WTC11 (cell line): ENCODE data around the gene KCNQ2. TPM values are rescaled to one million over a fixed set of nuclear protein-coding genes. Genes with fewer than 3 reads are reported as not detected.

Experiments used
- ATAC-seq: fragments of 200-7000 bp; cut with Tn5 transposase; 2 replicates; pipeline ENCODE4 v1.10.0; 2021; ENCODE audit warnings: mild to moderate bottlenecking, moderate library complexity
- CTCF ChIA-PET: fragments of 300-600 bp; sonication (Branson Sonifier 250); formaldehyde crosslinking; loops from one replicate; lab custom pipeline; 2021; ENCODE audit warnings: antibody characterized with exemption; lab: Charles Lee
- POLR2A ChIA-PET: fragments of 350-600 bp; sonication (Branson Sonifier 250); formaldehyde crosslinking; loops from one replicate; lab custom pipeline; 2021; ENCODE audit warnings: antibody characterized with exemption; lab: Charles Lee
- DNase-seq: peaks from one replicate; pipeline ENCODE4 v3.0.0; 2021; ENCODE audit warnings: low spot score
- H3K27ac Mint-ChIP-seq: 2 replicates; pipeline ENCODE4 v1.8.0; 2021; ENCODE audit warnings: mixed read lengths
- H3K27me3 Mint-ChIP-seq: 2 replicates; pipeline ENCODE4 v1.8.0; 2021; ENCODE audit warnings: low read depth, mild to moderate bottlenecking, moderate library complexity, mixed read lengths
- H3K36me3 Mint-ChIP-seq: 2 replicates; pipeline ENCODE4 v1.8.0; 2021; ENCODE audit warnings: mixed read lengths
- H3K4me1 Mint-ChIP-seq: 2 replicates; pipeline ENCODE4 v1.8.0; 2022; ENCODE audit warnings: mixed read lengths
- H3K4me3 Mint-ChIP-seq: 2 replicates; pipeline ENCODE4 v1.8.0; 2021; ENCODE audit warnings: mild to moderate bottlenecking, moderate library complexity, mixed read lengths
- H3K9me3 Mint-ChIP-seq: 2 replicates; pipeline ENCODE4 v1.8.0; 2021; ENCODE audit warnings: mixed read lengths
- IRF2 ChIP-seq: sonication (generic); formaldehyde crosslinking; IDR thresholded peaks from 2 replicates; pipeline ENCODE4 v1.8.0; 2022; ENCODE audit warnings: low read depth, missing genetic modification reagents, borderline replicate concordance
- NFYB ChIP-seq: sonication (generic); formaldehyde crosslinking; conservative IDR thresholded peaks from 2 replicates; pipeline ENCODE4 v1.8.0; 2022; ENCODE audit warnings: low read depth, missing genetic modification reagents
- PRRX2 ChIP-seq: fragments of 250-450 bp; sonication (Bioruptor Pico); IDR thresholded peaks from 2 replicates; pipeline ENCODE4 v1.8.0; 2021; ENCODE audit warnings: mild to moderate bottlenecking
- RORB ChIP-seq: fragments of 250-450 bp; sonication (Bioruptor Pico); IDR thresholded peaks from 2 replicates; pipeline ENCODE4 v1.9.0; 2021; ENCODE audit warnings: mild to moderate bottlenecking
- ZNF263 ChIP-seq: sonication (generic); formaldehyde crosslinking; IDR thresholded peaks from 2 replicates; pipeline ENCODE4 v1.8.1; 2022; ENCODE audit warnings: low read depth, mild to moderate bottlenecking, moderate library complexity, missing genetic modification reagents
- ZNF416 ChIP-seq: fragments of 250-450 bp; sonication (Bioruptor Pico); IDR thresholded peaks from 2 replicates; pipeline ENCODE4 v1.9.0; 2021; ENCODE audit warnings: mild to moderate bottlenecking, inconsistent platforms
- total RNA-seq: library from RNA; stranded (reverse); gene quantifications from 3 replicates; pipeline ENCODE4 v1.2.3, GENCODE V29; 2021
- TF ChIP-seq, protein P1 (sequence below): sonication (generic); formaldehyde crosslinking; IDR thresholded peaks from 2 replicates; pipeline ENCODE4 v1.8.1; 2023; ENCODE audit warnings: mild to moderate bottlenecking, missing genetic modification reagents
- TF ChIP-seq, protein P2 (sequence below): fragments of 200-600 bp; IDR thresholded peaks from 2 replicates; pipeline ENCODE4 v1.8.0; 2022; ENCODE audit warnings: antibody characterized with exemption
- TF ChIP-seq, protein P3 (sequence below): fragments of 250-450 bp; sonication (Bioruptor Pico); IDR thresholded peaks from 2 replicates; pipeline ENCODE4 v1.9.0; 2021; ENCODE audit warnings: mild to moderate bottlenecking
- TF ChIP-seq, protein P4 (sequence below): fragments of 250-450 bp; sonication (Bioruptor Pico); IDR thresholded peaks from 2 replicates; pipeline ENCODE4 v1.9.0; 2021; ENCODE audit warnings: mild to moderate bottlenecking
- TF ChIP-seq, protein P5 (sequence below): sonication (generic); formaldehyde crosslinking; IDR thresholded peaks from 2 replicates; pipeline ENCODE4 v1.8.0; 2022; ENCODE audit warnings: mild to moderate bottlenecking, missing genetic modification reagents
- TF ChIP-seq, protein P6 (sequence below): sonication (generic); formaldehyde crosslinking; IDR thresholded peaks from 2 replicates; pipeline ENCODE4 v1.8.1; 2023; ENCODE audit warnings: mild to moderate bottlenecking, moderate library complexity, missing genetic modification reagents
- TF ChIP-seq, protein P7 (sequence below): sonication (generic); formaldehyde crosslinking; IDR thresholded peaks from 2 replicates; pipeline ENCODE4 v1.8.1; 2022; ENCODE audit warnings: missing genetic modification reagents, borderline replicate concordance

Gene KCNQ2
- total RNA-seq, 1 experiment from 2014 or later: 99.8 TPM

DNA sequence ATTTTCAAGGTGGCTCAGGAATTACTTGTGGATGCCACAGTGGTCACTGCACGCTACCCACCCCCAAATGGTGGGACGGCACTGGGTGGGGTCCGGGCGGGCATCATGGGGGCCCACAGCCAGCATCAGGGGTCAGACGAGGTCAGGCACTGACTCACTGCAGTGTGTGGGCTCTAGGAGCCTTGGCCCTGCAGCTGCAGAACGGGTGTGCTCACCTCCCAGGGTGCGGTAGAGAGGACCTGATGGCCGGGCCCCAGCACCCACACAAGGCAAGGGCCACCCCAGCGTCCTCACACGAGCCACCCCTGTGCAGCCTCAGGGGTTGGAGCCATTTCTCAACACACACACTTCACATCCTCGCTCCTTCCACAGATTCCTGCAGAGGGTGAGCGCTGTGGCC, 34.3 kb downstream of the KCNQ2 start:
- CTCF ChIA-PET: interaction anchor here (2.1 kb wide), 1 partner anchor 59 kb away, joined by 6 read pairs; no protein-coding TSS in a partner anchor
- Mint-ChIP-seq H3K27ac (no peak overlapping the region), H3K27me3 (no peaks in the 10 kb centered on the region), H3K4me1 (peaks cover 15% of the 10 kb centered on the region), H3K4me3 (no peak overlapping the region), H3K36me3 (peaks cover 7% of the 10 kb centered on the region), H3K9me3 (peaks cover 8% of the 10 kb centered on the region)
- POLR2A ChIA-PET: no interaction called here
- ATAC-seq (no peak), DNase-seq (no peak)
- no peak for TF ChIP-seq NFYB (CRISPR knock-in tag)

DNA sequence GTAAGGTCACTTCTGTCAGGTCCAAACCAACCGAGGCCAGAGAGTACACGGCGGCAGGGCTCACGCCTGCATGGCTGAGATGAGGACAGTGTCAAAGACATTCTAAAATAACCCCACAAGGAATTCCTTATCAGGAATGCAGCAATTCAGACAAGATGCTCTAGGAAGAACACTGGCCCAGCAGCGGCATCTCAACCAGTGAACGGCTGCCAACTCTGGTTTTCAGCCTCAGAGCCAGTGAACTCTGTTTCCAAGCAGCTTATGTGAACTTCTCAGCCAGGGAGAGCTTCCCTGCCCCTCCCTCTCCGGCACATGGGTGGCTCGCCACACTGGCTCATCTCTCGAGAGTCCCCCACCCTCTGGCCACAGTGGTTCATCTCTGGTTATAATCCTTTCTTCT, 36.9 kb downstream of the KCNQ2 start:
- DNase-seq: no peak
- H3K27ac Mint-ChIP-seq: peak overlapping the region; percentile 93

DNA sequence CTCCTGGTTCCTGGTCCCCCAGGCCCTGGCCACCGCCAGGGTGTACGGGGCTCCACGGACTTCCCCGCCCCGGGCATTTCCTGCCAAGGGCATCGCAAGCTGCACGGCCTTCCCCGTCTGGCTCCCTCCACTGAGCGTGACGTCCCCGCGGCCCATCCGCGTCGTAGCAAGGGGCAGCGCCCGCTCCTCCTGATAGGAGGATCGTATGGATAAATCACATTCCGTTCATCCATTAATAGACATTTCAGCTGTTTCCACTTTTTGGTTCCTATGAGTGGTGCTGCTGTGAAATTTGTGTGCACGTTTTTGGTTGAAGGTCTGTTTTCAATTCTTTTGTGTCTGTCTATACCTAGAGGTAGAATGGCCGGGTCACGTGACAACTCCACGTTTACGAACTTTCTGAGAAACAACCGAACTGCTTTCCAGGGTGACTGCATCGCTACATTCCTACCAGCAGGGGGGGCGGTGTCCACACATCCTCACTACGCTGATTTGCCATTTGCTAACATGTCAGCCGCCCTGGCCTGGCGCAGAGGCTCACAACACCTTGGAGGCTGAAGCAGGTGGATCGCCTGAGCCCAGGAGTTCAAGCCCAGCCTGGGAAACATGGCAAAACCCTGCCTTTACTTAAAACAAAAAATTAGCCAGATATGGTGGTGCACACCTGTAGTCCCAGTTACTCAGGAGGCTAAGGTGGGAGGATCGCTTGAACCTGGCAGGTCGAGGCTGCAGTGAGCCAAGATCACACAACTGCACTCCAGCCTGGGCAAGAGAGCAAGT, 37.7 kb downstream of the KCNQ2 start:
- peak overlapping the region; percentile 93 for H3K27ac Mint-ChIP-seq
- ChIA-PET POLR2A (no interaction called here), CTCF (interaction anchor here (1.0 to 2.7 kb wide), 3 partner anchors 36 to 100 kb away, joined by 3 to 8 read pairs (median 3); no protein-coding TSS in a partner anchor)
- ATAC-seq (peak; percentile 78), DNase-seq (peak; percentile 93)
- H3K4me1 Mint-ChIP-seq: peaks cover 22% of the 10 kb centered on the region
- H3K4me3 Mint-ChIP-seq: peak overlapping the region; percentile 14; the same call in 1 of the 2 replicates
- peaks cover 3% of the 10 kb centered on the region; the same call in 1 of the 2 replicates for H3K9me3 Mint-ChIP-seq
- peaks cover 7% of the 10 kb centered on the region; the same call in 1 of the 2 replicates for H3K36me3 Mint-ChIP-seq
- H3K27me3 Mint-ChIP-seq: no peaks in the 10 kb centered on the region
- TF ChIP-seq, protein P1, sequence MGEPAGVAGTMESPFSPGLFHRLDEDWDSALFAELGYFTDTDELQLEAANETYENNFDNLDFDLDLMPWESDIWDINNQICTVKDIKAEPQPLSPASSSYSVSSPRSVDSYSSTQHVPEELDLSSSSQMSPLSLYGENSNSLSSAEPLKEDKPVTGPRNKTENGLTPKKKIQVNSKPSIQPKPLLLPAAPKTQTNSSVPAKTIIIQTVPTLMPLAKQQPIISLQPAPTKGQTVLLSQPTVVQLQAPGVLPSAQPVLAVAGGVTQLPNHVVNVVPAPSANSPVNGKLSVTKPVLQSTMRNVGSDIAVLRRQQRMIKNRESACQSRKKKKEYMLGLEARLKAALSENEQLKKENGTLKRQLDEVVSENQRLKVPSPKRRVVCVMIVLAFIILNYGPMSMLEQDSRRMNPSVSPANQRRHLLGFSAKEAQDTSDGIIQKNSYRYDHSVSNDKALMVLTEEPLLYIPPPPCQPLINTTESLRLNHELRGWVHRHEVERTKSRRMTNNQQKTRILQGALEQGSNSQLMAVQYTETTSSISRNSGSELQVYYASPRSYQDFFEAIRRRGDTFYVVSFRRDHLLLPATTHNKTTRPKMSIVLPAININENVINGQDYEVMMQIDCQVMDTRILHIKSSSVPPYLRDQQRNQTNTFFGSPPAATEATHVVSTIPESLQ (CRISPR knock-in tag): no peak
- TF ChIP-seq PRRX2 (CRISPR knock-in tag): no peak
- TF ChIP-seq ZNF416: no peak
- TF ChIP-seq, protein P2, sequence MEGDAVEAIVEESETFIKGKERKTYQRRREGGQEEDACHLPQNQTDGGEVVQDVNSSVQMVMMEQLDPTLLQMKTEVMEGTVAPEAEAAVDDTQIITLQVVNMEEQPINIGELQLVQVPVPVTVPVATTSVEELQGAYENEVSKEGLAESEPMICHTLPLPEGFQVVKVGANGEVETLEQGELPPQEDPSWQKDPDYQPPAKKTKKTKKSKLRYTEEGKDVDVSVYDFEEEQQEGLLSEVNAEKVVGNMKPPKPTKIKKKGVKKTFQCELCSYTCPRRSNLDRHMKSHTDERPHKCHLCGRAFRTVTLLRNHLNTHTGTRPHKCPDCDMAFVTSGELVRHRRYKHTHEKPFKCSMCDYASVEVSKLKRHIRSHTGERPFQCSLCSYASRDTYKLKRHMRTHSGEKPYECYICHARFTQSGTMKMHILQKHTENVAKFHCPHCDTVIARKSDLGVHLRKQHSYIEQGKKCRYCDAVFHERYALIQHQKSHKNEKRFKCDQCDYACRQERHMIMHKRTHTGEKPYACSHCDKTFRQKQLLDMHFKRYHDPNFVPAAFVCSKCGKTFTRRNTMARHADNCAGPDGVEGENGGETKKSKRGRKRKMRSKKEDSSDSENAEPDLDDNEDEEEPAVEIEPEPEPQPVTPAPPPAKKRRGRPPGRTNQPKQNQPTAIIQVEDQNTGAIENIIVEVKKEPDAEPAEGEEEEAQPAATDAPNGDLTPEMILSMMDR: peak; percentile 100
- TF ChIP-seq ZNF263 (CRISPR knock-in tag): no peak
- TF ChIP-seq, protein P3, sequence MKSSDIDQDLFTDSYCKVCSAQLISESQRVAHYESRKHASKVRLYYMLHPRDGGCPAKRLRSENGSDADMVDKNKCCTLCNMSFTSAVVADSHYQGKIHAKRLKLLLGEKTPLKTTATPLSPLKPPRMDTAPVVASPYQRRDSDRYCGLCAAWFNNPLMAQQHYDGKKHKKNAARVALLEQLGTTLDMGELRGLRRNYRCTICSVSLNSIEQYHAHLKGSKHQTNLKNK: no peak
- no peak for TF ChIP-seq RORB (CRISPR knock-in tag)

More for the DNA sequence above, 36.9 kb downstream of the KCNQ2 start:
- Mint-ChIP-seq H3K9me3 (peaks cover 3% of the 10 kb centered on the region; the same call in 1 of the 2 replicates), H3K4me1 (peaks cover 22% of the 10 kb centered on the region), H3K4me3 (no peak overlapping the region), H3K27me3 (no peaks in the 10 kb centered on the region), H3K36me3 (peaks cover 7% of the 10 kb centered on the region; the same call in 1 of the 2 replicates)
- TF ChIP-seq, protein P4, sequence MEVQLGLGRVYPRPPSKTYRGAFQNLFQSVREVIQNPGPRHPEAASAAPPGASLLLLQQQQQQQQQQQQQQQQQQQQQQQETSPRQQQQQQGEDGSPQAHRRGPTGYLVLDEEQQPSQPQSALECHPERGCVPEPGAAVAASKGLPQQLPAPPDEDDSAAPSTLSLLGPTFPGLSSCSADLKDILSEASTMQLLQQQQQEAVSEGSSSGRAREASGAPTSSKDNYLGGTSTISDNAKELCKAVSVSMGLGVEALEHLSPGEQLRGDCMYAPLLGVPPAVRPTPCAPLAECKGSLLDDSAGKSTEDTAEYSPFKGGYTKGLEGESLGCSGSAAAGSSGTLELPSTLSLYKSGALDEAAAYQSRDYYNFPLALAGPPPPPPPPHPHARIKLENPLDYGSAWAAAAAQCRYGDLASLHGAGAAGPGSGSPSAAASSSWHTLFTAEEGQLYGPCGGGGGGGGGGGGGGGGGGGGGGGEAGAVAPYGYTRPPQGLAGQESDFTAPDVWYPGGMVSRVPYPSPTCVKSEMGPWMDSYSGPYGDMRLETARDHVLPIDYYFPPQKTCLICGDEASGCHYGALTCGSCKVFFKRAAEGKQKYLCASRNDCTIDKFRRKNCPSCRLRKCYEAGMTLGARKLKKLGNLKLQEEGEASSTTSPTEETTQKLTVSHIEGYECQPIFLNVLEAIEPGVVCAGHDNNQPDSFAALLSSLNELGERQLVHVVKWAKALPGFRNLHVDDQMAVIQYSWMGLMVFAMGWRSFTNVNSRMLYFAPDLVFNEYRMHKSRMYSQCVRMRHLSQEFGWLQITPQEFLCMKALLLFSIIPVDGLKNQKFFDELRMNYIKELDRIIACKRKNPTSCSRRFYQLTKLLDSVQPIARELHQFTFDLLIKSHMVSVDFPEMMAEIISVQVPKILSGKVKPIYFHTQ (CRISPR knock-in tag): no peak
- TF ChIP-seq ZNF263 (CRISPR knock-in tag): no peak
- TF ChIP-seq, protein P5, sequence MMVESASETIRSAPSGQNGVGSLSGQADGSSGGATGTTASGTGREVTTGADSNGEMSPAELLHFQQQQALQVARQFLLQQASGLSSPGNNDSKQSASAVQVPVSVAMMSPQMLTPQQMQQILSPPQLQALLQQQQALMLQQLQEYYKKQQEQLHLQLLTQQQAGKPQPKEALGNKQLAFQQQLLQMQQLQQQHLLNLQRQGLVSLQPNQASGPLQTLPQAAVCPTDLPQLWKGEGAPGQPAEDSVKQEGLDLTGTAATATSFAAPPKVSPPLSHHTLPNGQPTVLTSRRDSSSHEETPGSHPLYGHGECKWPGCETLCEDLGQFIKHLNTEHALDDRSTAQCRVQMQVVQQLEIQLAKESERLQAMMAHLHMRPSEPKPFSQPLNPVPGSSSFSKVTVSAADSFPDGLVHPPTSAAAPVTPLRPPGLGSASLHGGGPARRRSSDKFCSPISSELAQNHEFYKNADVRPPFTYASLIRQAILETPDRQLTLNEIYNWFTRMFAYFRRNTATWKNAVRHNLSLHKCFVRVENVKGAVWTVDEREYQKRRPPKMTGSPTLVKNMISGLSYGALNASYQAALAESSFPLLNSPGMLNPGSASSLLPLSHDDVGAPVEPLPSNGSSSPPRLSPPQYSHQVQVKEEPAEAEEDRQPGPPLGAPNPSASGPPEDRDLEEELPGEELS (CRISPR knock-in tag): no peak
- TF ChIP-seq, protein P6, sequence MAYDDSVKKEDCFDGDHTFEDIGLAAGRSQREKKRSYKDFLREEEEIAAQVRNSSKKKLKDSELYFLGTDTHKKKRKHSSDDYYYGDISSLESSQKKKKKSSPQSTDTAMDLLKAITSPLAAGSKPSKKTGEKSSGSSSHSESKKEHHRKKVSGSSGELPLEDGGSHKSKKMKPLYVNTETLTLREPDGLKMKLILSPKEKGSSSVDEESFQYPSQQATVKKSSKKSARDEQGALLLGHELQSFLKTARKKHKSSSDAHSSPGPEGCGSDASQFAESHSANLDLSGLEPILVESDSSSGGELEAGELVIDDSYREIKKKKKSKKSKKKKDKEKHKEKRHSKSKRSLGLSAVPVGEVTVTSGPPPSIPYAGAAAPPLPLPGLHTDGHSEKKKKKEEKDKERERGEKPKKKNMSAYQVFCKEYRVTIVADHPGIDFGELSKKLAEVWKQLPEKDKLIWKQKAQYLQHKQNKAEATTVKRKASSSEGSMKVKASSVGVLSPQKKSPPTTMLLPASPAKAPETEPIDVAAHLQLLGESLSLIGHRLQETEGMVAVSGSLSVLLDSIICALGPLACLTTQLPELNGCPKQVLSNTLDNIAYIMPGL: 0 out of 2 replicates have a peak, but pooled peaks have one; percentile 16
- TF ChIP-seq, protein P7, sequence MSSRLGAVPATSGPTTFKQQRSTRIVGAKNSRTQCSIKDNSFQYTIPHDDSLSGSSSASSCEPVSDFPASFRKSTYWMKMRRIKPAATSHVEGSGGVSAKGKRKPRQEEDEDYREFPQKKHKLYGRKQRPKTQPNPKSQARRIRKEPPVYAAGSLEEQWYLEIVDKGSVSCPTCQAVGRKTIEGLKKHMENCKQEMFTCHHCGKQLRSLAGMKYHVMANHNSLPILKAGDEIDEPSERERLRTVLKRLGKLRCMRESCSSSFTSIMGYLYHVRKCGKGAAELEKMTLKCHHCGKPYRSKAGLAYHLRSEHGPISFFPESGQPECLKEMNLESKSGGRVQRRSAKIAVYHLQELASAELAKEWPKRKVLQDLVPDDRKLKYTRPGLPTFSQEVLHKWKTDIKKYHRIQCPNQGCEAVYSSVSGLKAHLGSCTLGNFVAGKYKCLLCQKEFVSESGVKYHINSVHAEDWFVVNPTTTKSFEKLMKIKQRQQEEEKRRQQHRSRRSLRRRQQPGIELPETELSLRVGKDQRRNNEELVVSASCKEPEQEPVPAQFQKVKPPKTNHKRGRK (CRISPR knock-in tag): no peak
- no peak for TF ChIP-seq IRF2 (CRISPR knock-in tag)
- CTCF ChIA-PET: interaction anchor here (0.7 kb wide), 1 partner anchor 144 kb away, joined by 3 read pairs; no protein-coding TSS in a partner anchor
- ATAC-seq: no peak
- POLR2A ChIA-PET: no interaction called here
